Measurements from ENCODE around the gene COL4A2. TPM values are rescaled to one million over a fixed set of nuclear protein-coding genes. Genes with fewer than 3 reads are reported as not detected.
A peak's percentile ranks its signal among the peaks of the same experiment; 100 is the strongest.

The COL4A2 gene
- polyA plus RNA-seq, 12 donors, result 347 to 994 (median 444) TPM

GRCh38 chr13:110453797-110454196 lies 146.7 kb downstream of the COL4A2 start:
- no peak for DNase-seq

GRCh38 chr13:110454227-110454859 lies 147.3 kb downstream of the COL4A2 start:
- DNase-seq, result no peak

DNA sequence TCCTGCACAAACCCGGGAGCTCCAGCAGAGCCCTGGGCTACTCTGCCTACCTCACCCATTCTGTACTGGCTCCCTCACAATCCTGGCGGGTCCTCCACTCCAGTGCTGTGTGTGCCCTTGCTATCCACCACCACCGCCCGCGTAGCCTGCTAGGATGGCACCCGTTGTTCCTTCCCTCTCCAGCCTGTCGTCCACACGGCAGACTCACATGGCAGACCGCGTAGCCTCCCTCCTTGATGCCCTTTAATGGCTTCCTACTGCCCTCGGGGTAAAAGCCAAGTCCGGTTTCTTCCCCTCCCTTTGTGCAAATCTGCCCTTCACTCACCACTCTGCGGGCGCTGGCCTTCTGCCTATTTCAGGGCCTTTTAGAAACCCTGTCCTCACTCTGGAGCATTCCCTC lies 147.9 kb downstream of the COL4A2 start:
- DNase-seq, result no peak

- no peak for DNase-seq
Measured at GRCh38 chr13:110455444-110455843, 148.4 kb downstream of the COL4A2 start.

DNA sequence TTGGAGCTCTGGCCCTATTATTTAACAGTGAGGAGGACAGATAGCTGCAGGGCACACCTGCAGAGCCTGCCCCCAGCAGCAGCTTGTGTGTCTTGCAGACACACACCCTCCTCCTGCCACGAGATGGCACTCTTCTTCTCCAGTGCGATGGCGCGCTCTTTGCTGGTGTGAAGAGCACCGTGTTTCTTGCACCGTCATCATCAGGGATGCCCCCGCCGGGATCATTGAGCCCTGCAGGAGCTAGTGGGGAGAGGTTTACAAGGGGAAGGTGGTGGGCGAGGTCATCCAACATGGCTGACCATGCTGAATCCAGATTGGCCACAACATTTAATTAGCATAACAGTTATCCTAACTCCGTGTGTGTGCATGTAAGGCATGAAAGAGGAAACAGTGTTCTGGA lies 148.9 kb downstream of the COL4A2 start:
- DNase-seq, result peak; percentile 57

DNA sequence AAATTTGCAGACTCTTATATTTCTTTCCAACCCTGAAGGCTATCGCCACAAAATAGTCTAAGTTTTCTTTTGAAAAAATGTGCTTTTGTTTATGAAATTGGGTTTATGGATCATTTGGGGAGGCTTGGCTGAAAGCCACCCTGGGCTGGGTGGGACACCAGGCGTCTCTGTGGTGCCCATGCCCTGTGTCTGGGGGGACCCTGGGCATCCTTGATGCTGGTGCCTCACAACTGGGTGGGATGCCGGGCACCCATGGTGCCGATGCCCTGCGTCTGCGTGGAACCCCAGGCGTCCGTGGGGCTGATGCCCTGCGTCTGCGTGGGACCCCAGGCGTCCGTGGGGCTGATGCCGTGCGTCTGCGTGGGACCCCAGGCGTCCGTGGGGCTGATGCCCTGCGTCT lies 149.5 kb downstream of the COL4A2 start:
- DNase-seq, result no peak

- DNase-seq, result no peak
Measured at GRCh38 chr13:110457361-110457760, 150.3 kb downstream of the COL4A2 start.

DNA sequence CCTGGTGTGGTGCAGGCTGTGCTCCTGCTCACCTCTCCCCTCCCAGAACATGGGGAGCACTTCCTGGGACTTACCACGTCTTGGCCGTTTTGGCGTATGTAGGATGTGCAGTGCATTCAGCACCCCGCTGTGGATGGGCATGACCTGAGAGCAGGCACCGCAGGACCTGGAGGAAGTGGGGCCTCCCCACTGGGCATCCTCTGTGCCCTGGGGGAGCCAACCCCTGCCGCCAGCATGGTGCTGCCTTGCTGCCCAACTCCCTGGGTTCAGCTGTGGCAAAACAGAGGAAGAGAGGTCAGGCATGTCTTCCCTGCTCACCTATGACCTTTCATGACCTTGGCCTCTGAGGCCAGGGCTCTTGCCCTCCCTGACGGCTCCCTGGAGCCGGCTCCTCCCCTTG lies 150.9 kb downstream of the COL4A2 start:
- no peak for DNase-seq

DNA sequence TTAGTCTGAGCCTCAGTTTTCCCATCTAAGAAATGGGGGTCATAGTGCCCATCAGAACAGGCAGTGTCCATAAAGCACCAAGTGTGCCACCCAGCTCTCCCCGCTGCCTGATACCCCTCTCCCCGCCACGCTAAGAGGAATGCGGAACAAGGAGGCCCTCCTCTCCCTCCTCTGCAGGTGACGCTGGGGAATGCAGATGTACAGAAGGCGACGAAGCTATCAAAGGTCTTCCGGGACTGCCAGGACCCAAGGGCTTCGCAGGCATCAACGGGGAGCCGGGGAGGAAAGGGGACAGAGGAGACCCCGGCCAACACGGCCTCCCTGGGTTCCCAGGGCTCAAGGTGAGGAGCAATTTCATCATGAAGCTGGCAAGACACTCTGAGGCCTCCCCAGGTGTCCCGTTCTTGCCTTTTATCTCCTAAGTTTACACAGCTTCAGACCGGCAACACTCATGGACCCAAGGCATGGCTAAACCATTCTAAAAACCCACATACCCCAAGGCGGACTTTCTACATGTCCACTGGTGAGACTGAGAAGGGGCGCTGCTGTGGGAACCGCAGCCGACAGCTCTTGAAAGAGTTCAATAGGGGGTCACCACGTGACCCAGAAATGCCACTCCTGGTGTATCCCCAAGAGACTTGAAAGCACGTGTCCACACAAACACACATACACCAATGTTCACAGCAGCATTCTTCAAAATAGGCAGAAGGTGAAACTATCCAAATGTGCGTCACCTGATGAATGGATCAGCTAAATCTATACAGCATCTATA lies 151.7 kb downstream of the COL4A2 start:
- DNase-seq, result no peak

DNA sequence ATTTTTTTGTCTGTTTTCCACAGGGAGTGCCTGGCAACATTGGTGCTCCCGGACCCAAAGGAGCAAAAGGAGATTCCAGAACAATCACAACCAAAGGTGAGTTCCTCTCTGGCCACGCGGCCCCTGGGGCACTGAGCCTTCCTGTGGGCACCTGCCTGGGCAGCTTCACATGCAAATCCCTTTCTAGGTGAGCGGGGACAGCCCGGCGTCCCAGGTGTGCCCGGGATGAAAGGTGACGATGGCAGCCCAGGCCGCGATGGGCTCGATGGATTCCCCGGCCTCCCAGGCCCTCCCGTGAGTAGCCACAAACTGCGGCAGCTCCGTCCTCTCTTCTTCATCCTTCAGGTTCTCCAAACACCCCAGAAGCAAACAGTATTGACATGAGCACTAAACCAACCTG lies 155.0 kb downstream of the COL4A2 start:
- DNase-seq, result no peak

GRCh38 chr13:110463156-110463555 lies 156.1 kb downstream of the COL4A2 start:
- DNase-seq, result no peak

DNA sequence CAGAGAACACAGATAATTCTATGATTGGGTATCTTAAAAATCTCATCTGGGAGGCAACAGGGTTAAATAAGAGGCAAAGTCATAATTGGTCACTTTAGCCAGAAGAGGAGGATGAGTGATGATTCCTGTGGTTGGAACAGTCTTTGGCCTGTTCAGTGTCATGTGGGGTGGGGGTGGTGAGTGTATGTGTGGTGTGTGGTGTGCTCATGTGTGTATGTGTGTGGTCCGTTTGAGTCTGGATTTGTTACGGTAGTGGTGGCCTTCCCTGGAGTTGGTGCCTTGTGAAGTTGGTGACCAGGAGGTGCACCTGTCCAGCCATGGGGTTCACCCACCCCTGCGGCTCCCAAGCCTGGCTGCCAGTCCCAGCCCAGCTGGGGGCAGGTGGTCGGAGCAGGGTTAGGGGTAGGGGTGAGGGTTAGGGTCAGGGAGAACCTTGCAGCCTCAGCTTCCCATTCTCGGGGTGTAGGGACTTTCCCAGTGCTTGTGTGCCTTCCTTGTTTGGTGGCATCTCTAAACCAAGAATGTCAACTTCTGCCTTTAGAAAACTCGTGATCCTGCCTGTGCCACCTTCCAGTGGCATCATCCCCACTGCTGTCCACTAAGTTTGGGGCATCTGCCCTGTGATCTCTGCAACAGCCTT lies 156.9 kb downstream of the COL4A2 start:
- DNase-seq, result no peak

DNA sequence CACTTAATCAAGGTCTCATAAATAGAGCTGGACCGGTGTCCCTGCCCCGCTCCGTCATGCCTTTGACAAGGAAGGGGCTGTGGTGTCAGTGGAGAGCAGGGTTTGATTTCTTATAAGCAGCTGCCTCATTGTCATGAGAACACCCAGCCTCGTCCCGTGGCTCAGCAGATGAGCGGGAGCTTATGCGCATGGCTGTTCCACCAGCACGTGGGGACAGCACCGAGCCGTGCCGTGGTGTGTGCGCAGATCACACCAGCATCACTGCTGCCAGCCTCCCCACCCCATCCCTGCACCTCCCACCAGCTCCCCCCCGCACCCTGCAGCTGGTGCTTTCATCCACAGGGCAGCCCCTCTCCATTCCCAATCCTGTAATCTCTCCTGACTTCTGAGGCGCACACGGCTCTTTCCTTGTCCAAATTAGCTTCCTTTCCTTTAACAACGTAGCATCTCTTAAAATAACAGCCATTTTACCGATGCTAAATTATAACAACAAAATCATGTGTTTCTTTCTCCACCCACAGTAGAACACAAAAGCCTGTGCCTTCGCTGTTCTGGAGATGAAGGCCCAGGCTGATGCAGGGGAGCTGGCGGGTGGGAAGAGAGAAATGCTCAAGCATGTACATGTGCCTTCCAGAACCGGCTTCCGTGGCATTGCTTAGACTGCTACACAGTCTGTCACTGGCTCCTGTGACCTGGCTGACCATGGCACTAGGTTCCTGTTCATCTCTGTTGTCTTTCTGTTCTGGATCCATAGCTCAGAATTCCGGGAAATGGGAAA lies 157.7 kb downstream of the COL4A2 start:
- DNase-seq, result no peak

DNA sequence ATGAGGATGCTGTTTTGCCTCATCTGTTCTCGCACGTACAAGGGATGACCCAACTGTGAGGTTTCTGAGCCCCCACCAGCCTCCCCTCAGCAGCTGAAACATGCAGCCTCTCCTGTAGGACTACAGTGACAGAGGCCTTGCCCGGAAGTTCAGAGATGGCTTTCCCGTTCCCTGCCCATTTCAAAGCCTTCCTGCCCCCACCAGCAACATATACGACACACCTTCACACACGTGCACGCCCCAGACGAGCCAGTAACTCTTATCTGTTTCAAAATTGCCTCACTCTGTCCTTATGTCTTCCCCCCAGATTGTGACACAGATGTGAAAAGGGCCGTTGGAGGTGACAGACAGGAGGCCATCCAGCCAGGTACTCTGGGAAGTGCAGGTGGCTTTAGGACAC lies 158.6 kb downstream of the COL4A2 start:
- DNase-seq, result no peak

DNA sequence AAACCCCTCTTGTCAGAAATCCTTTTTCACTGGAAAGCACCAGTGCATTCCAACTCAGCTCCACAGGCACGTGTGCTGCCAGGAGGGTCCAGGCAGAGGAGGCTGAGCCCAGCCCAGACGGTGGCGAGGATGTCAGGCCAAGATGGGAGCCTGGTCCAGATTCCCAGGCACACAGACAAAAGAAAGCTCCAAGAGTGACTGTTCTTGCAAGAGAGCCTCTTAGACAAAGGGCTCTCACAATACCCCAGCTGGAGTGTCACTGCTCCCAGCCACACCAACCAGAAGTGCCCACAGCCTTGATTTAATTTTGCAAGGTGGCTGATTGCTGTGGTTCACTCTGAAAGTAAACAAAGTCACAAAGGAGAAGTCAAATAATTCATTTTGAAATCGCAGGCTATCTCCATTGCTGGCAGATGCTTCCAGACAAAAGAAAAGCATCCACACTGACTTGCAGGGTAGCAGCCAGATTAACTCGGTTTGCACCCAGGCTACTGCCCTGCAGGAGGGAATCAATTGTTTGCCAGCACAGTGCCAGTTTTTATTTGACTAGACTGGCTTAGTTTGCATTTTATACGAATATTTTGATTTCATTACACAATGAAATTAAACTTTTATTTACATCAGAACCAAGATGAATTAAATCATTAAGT lies 159.3 kb downstream of the COL4A2 start:
- no peak for DNase-seq

DNA sequence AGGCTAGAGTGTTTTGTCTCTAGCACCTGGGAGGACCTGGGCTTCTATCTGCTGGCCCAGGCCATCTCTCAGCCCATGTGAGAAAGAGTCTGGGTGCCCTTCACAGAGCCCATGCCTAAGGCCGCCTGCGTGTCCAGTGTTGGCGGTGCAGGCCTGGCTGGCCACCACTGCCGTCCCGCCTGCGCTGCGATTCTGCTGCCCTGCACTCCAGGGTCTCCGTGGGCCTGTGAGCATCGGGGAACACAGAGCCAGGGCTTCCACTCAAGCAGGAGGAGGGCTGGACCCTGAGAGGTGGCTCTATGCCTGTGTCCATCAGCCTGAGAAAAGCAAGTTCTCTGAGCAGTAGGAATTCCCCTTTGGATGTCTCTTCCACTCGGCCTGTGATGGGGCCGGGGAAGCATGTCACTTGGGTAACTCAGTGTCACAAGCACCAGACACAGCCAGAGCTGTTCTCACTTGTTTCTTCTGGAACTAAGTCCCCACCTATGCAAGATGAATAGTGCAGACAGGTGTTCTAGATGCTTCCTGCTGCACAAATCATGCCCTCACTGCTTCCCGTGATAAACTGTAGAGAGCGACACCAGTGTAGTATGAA lies 160.5 kb downstream of the COL4A2 start:
- no peak for DNase-seq

DNA sequence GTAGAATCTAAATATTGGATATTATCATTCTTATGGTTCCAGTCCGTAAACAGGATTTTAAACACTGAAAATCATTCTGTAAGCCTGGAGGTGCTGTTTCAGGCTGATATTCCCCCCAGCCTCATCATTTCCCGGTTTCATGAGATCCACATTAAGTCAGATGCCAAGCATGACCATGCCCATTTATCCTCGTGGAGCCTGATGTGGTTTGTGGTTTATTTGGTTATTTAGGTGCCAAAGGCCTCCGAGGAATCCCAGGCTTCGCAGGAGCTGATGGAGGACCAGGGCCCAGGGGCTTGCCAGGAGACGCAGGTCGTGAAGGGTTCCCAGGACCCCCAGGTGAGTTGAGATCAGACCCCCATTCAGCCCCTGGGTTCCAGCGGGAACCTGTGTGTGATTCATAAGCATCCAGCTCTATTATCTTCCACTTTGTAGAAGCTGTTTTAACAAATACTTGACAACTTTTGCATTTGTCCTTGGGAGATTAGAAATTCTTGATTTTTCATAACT lies 162.0 kb downstream of the COL4A2 start:
- no peak for DNase-seq

DNA sequence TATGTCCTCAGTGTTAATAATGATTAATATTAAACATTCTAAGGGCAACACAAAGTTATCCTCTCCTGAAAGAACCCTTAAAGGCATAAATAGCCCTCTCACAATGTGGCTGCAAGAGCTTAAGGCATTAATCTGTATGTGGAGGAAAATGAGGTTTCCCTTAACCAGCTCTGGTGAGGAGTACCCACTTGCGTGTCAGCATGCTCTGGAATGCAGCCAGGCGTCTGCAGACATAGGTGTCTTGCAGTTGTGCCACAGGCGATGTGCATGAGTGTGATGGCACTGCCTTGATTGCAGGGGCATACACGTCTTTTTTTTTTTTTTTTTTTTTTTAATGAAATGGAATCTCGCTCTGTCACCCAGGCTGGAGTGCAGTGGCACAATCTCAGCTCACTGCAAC lies 162.5 kb downstream of the COL4A2 start:
- DNase-seq, result no peak

GRCh38 chr13:110470272-110471009 lies 163.4 kb downstream of the COL4A2 start:
- DNase-seq, result no peak

DNA sequence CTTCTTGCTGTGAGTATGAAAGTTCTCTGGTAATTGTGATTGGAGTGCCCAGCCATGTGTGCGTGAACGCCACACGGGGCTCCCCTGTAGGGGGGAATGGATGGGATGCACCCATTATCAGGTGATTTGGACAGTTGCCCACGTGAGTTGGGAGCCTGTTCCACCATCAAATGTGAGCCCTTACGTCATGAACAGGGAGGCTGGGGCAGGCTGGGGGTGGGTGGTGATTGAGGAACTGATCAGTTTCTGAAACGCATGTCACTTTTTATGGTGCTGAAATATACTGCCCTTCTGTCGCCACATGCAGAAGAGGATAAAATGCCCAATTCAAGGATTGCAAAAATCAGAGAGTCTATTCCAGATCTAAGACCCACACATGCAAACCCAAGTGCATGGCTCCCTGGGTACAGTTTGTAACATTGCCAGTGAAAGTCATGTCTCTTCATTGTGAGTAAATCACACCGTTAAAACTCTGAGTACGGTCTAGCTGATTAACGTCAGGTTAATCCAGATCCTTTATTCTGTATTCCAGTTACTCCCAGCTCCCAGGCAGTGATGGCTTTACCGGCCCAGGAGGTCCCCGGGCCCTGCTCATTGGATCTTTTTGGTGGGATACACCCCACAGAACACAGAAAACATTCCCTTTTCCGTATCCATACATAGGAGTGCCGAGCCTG lies 164.2 kb downstream of the COL4A2 start:
- DNase-seq, result no peak
